Esophagus squamous epithelium (tissue), 5 donors: Measurements from ENCODE around the gene FBXO11. TPM values are rescaled to one million over a fixed set of nuclear protein-coding genes. Genes with fewer than 3 reads are reported as not detected.

ENCODE experiments used
- DNase-seq: peaks from one replicate; lab custom pipeline; 2025; lab: John Stamatoyannopoulos, UW
- H3K27ac ChIP-seq, 4 donors: fragments of 200-600 bp; sonication (generic); one replicate each; pipeline ENCODE4 v1.5.1; 2016 to 2019; ENCODE audit warnings: mild to moderate bottlenecking in 1 of 4
- H3K27me3 ChIP-seq, 4 donors: fragments of 200-600 bp; sonication (generic); 1 replicate in 3 of 4; 2 replicates in 1 of 4; pipeline versions ENCODE4 v1.5.1 to v1.6.0; 2017 to 2021; ENCODE audit warnings: antibody characterized with exemption in 1 of 4
- H3K36me3 ChIP-seq, 3 donors: fragments of 200-600 bp; sonication (generic); one replicate each; pipeline ENCODE4 v1.5.1; 2016 to 2019
- H3K4me1 ChIP-seq, 3 donors: fragments of 200-600 bp; sonication (generic); one replicate each; pipeline ENCODE4 v1.5.1; 2017 to 2019
- H3K4me3 ChIP-seq, 4 donors: fragments of 200-600 bp; sonication (generic); 1 replicate in 3 of 4; 2 replicates in 1 of 4; pipeline ENCODE4 v1.5.1; 2016 to 2019; ENCODE audit warnings: mild to moderate bottlenecking in 2 of 4, moderate library complexity in 1 of 4
- H3K9me3 ChIP-seq, 3 donors: fragments of 200-600 bp; sonication (generic); one replicate each; pipeline ENCODE4 v1.5.1; 2016 to 2019
- POLR2A ChIP-seq, 4 donors: fragments of 450-650 bp; IDR thresholded peaks; one replicate each; pipeline ENCODE4 v1.6.1; 2017; ENCODE audit warnings: antibody characterized with exemption in 4 of 4, mild to moderate bottlenecking in 4 of 4, moderate library complexity in 3 of 4
- WGBS, 2 donors: methylation state at CpG; one replicate each; pipeline ENCODE4 v1.1.5; 2018; 5-methylcytosine and 5-hydroxymethylcytosine counted together
- intact Hi-C: fragments of 100-400 bp; cut with DNase I; formaldehyde crosslinking; loops from one replicate; pipeline ENCODE4 v1.15.0; 2022
- total RNA-seq, 4 donors: library from RNA; depleted of rRNA; stranded (reverse); fragments of >200 nt; gene quantifications; one replicate each; pipeline ENCODE4 v1.1.0, GENCODE V29; 2016
- TF ChIP-seq, protein P1 (sequence below), 6 experiments: fragments of 450-650 bp in 4 of 6; fragments of 200-600 bp in 2 of 6; sonication (generic) in 2 of 6; IDR thresholded peaks; one replicate each; pipeline ENCODE4 v1.5.1; 2016 to 2019; ENCODE audit warnings: antibody characterized with exemption in 6 of 6, mild to moderate bottlenecking in 4 of 6, moderate library complexity in 4 of 6
- donor health status: DM: yes; HTN: yes; CAD: no.

The FBXO11 gene
- total RNA-seq, 4 donors from 2014 or later = 21.0 to 50.2 (median 34.7) TPM

DNA sequence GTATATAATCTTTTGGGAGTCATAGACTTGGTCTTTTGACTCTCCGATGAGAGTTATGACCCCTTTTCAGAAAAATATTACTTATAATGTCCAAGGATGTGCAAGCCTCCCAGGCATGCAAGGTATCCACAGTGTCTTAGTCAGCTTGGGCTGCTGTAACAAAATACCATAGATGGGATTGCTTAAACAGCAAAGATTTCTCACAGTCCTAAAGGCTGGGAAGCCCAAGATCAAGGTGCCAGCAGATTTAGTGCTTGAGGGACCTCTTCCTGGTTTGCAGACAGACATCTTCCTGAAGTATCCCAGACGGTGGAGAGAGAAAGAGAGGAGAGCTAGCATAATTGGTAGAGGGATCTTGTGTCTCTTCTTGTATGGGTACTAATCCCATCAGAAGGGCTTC is 35.6 kb upstream of the FBXO11 start:
- DNase-seq = no peak
- Histone ChIP-seq H3K4me3 (no peak overlapping the region), H3K27me3 (no peaks in the 10 kb centered on the region), H3K9me3 (no peaks in the 10 kb centered on the region), H3K27ac (no peak overlapping the region), H3K4me1 (no peaks in the 10 kb centered on the region), H3K36me3 (no peaks in the 10 kb centered on the region)
- intact Hi-C loops = no loop called here
- TF ChIP-seq, protein P1, sequence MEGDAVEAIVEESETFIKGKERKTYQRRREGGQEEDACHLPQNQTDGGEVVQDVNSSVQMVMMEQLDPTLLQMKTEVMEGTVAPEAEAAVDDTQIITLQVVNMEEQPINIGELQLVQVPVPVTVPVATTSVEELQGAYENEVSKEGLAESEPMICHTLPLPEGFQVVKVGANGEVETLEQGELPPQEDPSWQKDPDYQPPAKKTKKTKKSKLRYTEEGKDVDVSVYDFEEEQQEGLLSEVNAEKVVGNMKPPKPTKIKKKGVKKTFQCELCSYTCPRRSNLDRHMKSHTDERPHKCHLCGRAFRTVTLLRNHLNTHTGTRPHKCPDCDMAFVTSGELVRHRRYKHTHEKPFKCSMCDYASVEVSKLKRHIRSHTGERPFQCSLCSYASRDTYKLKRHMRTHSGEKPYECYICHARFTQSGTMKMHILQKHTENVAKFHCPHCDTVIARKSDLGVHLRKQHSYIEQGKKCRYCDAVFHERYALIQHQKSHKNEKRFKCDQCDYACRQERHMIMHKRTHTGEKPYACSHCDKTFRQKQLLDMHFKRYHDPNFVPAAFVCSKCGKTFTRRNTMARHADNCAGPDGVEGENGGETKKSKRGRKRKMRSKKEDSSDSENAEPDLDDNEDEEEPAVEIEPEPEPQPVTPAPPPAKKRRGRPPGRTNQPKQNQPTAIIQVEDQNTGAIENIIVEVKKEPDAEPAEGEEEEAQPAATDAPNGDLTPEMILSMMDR (IDR thresholded peaks at IDR 0.05) = no peak
- TF ChIP-seq POLR2A (IDR thresholded peaks at IDR 0.05) = no peak
- WGBS, 2 donors = 86 to 89% methylated on average over 2 of the region's 2 CpGs

DNA sequence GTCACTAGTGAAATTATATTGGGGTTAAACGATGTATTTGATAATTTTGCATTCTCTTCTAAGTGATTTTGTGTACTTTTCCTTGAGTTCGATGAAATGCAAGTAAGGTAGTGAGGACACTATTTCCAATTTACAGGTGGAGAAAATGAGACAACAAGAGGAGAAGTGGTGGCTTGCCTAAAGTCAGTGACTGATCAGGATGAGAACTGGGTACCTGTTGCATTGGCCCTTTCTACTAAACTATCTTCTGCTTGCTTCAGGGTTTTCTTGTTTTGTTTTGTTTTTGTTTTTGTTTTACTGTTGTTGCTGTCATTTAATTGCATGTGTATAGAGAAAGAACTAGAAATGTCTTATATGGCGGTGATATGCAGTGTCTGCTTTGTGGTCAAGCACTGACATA is 31.4 kb upstream of the FBXO11 start:
- intact Hi-C loops = no loop called here
- no peak for DNase-seq
- H3K27me3 ChIP-seq = no peaks in the 10 kb centered on the region
- H3K9me3 ChIP-seq = no peaks in the 10 kb centered on the region
- H3K36me3 ChIP-seq = no peaks in the 10 kb centered on the region
- H3K4me1 ChIP-seq = no peaks in the 10 kb centered on the region
- H3K27ac ChIP-seq = no peak overlapping the region
- H3K4me3 ChIP-seq = no peak overlapping the region
- TF ChIP-seq POLR2A (IDR thresholded peaks at IDR 0.05) = no peak
- TF ChIP-seq, protein P1 (IDR thresholded peaks at IDR 0.05) = no peak
- WGBS, 2 donors = 90 to 94% methylated on average over 3 of the region's 3 CpGs

DNA sequence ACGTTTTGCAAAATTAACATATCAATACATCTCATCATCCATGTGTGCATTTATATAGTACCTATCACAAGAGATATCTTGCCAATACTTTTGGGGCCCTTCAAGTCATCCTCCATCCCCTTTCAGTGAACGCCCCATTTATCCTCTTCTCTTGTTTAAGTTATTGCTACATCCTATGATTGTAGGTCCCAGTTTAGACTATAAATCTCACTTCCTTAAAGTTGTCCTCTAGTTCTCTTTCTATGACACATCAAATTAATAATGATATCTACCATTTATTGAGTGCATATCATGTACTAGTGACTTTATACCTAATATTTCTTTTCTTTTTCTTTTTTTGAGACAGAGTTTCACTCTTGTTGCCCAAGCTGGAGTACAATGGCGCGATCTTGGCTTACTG is 28.8 kb upstream of the FBXO11 start:
- Histone ChIP-seq H3K27ac (no peak overlapping the region), H3K4me3 (no peak overlapping the region), H3K36me3 (no peaks in the 10 kb centered on the region), H3K27me3 (no peaks in the 10 kb centered on the region), H3K4me1 (no peaks in the 10 kb centered on the region), H3K9me3 (no peaks in the 10 kb centered on the region)
- 70 to 78% methylated on average over 4 of the region's 4 CpGs for WGBS, 2 donors
- no peak for DNase-seq
- no peak for TF ChIP-seq POLR2A (IDR thresholded peaks at IDR 0.05)
- intact Hi-C loops = no loop called here

DNA sequence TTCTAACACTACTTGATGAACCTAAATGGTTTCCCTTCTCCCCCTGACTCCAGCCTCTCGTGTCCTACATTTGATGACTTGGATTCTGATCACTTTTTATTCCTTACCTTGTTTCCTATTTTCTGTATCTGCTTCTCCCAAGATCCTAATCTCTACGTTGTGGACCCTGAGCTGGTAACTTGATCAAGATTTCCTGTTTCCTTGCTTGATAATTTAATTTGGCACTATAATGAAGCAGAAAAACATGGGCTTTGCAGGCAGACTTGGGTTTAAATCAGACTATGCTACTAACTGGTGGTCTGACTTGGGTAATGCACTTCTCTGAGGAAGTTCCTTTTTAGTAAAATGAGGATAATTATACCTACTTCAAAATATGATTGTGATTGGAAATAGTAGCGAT is 11.7 kb upstream of the FBXO11 start:
- TF ChIP-seq, protein P1 (IDR thresholded peaks at IDR 0.05) = no peak
- no peak for TF ChIP-seq POLR2A (IDR thresholded peaks at IDR 0.05)
- Histone ChIP-seq H3K4me3 (no peak overlapping the region), H3K4me1 (no peaks in the 10 kb centered on the region), H3K9me3 (no peaks in the 10 kb centered on the region), H3K27me3 (no peaks in the 10 kb centered on the region), H3K36me3 (no peaks in the 10 kb centered on the region), H3K27ac (no peak overlapping the region)
- 70 to 89% methylated on average over 3 of the region's 3 CpGs for WGBS, 2 donors
- intact Hi-C loops = no loop called here
- no peak for DNase-seq

DNA sequence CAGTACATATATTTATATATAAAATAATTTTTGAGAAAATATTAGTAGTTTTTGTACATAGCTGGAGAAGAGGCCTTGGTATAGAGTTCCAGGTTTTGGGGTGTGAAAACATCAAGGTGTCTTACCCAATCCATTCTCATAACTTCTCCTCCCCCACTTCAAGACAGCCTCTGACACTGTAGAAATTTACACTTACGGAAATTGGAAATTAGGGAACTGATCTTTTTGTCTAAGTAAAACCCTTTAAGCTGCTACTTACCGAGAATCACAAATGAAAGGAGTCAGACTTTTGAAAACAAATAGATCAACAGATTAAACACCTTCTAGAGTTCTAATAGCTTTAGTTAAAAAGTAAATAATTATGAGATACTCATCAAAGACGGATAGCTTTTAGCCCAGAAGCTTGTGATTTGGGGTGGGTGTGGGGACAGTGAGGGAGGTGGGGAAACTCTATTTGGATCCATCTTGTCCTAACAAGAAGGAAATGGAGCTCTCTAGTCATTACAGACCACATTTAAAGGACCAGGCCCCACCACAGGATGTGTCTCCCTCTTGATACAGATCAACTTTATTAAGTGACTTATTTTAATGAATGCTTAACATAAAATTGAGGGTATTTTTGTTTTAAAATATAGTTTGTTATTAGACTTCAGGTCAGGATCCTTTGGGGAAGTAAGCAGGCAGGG is 11.1 kb upstream of the FBXO11 start:
- Histone ChIP-seq H3K9me3 (no peaks in the 10 kb centered on the region), H3K27ac (no peak overlapping the region), H3K36me3 (no peaks in the 10 kb centered on the region), H3K4me1 (no peaks in the 10 kb centered on the region), H3K4me3 (no peak overlapping the region), H3K27me3 (no peaks in the 10 kb centered on the region)
- intact Hi-C loops = no loop called here
- 73 to 83% methylated on average over 3 of the region's 3 CpGs for WGBS, 2 donors
- no peak for DNase-seq
- TF ChIP-seq, protein P1 (IDR thresholded peaks at IDR 0.05) = no peak
- no peak for TF ChIP-seq POLR2A (IDR thresholded peaks at IDR 0.05)
